ENCODE data around the gene LHX4. TPM values are rescaled to one million over a fixed set of nuclear protein-coding genes. Genes with fewer than 3 reads are reported as not detected.

LHX4 gene
- total and polyA plus RNA-seq, 2 of the 8 experiments (the other 6 are each of a cell fraction or from before 2014, with no cell fraction given): 0.85 to 4.9 TPM

GRCh38 chr1:180251526-180252305 lies 21.7 kb downstream of the LHX4 start (continued):
- TF ChIP-seq SP1 (IDR thresholded peaks at IDR 0.05; ENCODE audit: low read depth, low read length) (no peak), SRF (IDR thresholded peaks at IDR 0.05; ENCODE audit: low read depth, low read length) (no peak)

All from H1 (cell line).